Stimulated activated CD8-positive, alpha-beta memory T cell treated with anti-CD3 and anti-CD28 coated beads, Interleukin-4, amount 100 ng/mL, for 4 hours (primary cell): ENCODE measurements around the gene NEDD9.

Experiments used
- DNase-seq, 2 donors: peaks; one replicate each; pipeline ENCODE4 v3.0.0-alpha.2; 2020; ENCODE audit warnings: low read depth in 2 of 2, low spot score in 1 of 2

Gene NEDD9

DNA sequence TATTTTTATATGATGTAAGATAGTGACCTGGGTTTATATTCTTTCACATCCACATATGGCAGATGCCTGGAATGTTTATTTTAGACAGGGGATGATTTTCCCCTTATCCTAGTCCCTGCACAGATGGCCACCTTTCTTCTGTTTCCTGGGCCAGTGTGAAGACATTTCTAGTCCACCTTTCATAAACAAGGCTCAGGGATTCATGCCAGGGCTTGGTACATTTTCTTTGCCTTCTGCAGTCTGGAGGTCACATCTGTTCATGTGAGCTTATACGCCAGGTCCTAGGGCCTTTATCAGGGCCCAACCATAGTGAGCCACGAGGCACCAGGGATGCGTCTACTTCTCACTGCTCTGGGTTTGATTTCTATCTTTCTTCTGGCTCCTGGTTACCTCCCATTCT, 82.9 kb downstream of the NEDD9 start:
- no peak for DNase-seq

DNA sequence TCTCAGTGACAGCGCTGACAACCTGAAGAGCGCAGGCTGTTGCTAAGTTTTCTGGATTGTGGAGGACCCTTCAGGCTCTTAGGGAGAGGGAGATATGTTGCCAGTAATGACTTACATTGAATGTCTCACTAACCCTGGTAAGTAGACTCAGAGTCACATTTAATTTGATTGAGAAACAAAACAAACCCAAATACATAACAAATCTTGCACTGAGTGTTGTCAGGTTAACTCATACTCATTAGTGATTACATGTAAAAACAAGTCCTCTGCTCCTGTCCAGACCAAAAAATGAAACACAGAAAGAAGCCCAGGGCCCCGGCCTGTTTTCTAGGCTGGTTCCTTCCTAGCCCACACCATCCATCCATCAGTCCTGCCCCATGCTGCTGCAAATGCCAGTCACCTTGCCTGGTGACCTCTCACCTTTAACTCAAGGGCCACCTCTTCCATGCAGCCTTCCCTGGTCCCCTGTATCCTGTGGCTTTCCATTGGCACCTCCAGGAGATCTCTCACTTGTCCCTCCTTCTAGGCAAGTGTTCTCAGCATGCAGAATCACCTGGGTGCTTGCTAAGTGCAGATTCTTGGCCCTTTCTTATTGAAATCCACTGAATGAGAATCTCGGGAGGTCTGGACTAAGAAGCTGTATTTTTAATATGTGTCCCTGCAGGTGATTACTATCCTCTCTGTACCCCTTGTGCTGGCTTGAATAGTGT, 86.2 kb downstream of the NEDD9 start:
- no peak for DNase-seq

DNA sequence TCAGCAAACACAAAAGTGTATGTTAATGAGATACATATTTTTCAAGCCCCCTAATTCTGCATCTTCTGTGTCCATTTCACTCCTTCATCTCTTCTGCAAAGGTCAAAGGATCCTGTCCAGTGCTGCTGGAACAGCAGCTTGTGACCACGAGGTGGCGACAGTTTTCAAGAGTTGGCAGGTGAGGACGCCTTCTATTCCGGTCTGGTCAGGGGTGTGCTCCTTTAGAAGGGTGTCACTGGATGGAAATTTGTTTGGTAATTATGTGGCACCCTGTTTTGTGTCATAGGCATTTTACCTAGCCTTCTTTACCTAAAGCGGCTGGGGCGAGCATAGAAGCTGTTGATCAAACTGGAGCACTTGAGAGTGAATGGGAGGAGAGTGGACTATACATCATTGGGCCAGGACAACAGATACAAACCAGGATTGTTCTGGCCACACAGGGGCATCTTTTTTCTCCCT, 88.0 kb downstream of the NEDD9 start:
- peak; percentile 30 to 42 for DNase-seq

DNA sequence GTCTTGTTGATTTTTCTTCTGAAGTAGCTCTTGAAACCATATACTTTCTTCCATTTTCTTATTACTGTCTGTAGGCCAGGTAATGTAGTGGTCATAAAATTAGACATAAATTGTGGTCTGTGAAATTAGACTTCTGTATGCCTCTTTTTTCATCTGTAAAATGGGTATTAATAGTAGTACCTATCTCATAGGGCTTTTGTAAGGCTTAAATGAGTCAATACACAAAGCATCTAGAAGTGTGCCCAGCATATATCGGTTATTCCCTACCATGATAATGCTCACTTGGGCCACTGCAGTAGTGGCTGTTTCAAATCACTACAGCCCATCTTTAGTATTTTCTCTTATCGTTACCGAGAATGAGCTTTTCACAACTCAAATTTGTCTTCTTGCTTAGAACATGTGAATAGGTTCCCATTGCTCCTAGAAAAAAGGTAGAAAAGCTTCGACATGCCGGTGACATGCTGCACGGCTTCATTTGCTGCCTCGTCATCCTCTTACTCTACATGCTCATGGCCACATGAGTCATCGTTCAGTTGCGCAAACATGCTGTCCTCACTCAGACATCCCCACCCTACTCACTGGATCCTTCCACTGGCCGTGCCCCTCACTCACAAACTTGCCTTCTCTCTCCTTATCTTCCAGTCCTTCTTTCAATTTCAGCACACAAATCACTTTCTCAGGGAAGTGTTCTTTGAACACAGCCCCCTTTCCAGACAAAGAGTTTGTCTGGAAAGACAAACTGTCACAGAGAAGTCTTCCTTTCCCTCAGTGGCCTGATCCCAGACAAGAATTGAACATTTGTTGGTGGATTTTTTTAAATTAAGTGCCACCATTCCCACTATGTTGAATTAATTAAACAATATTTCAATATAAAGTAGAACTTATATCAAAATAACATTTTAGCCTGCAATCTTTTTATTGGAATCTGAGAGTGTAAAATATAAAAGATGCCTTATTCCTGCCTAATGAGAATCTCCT, 88.8 kb downstream of the NEDD9 start:
- no peak for DNase-seq

DNA sequence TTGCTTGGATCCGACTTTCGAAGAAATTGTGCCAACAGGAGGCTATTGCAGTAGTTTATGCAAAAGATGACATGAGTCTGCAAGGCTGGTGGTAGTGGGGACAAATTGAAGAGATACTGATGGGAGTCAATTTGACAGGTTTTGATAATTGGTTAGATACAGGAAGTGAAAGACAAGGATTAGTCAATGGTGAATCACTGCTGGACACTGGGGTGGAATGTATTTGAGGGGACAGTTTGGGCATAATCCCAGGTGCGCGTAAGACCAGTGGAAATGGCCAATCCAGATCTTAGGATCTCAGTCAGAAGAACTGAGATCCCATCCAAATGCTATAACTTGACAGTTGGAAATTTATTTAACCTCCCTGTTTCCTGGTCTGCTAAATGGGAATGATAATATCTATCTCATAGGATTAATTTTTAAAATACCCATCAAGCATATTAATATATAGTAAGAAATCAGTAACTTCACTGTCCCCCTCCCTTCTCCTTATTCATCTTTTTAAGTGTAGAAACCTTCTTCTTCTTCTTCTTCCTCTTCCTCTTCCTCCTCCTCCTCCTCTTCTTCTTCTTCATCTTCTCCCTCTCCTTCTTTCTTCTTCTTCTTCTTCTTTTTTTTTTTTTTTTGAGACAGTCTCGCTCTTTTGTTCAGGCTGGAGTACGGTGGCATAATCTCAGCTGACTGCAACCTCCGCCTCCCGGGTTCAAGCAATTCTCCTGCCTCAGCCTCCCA, 90.0 kb downstream of the NEDD9 start:
- no peak for DNase-seq

DNA sequence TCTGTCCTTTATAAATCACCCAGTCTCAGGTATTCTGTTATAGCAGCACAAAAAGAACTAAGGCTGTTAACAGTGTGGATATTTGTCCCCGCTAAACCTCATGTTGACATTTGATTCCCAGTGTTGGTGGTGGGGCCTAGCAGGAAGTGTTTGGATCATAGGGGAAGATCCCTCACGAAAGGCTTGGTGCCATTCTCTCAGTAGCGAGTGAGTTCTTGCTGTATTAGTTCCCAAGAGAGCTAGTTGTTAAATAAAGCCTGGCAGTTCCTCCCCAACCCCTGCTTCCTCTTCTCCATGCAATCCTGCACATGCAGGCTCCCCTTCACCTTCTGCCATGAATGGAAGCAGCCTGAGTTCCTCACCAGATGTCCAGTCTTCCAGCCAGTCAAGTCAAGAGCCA, 91.2 kb downstream of the NEDD9 start:
- no peak for DNase-seq

DNA sequence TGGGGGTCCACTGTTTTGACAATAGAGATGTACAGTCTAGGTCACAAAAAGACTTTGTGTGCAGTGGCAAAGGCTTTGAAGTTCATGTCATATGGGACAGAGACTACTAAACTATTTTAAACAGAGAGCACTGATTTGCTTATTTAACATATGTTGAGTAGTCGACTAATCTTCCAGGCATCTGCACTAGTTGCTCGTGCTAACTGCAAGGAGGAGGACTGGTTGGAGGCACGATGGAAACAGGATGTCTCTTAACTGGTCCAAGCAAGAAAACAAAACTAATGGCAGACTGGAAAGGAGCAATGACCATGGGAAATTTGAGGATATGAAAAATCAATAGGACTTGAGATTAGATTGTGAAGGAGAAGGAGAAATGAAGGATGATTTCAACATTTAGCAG, 92.4 kb downstream of the NEDD9 start:
- no peak for DNase-seq

DNA sequence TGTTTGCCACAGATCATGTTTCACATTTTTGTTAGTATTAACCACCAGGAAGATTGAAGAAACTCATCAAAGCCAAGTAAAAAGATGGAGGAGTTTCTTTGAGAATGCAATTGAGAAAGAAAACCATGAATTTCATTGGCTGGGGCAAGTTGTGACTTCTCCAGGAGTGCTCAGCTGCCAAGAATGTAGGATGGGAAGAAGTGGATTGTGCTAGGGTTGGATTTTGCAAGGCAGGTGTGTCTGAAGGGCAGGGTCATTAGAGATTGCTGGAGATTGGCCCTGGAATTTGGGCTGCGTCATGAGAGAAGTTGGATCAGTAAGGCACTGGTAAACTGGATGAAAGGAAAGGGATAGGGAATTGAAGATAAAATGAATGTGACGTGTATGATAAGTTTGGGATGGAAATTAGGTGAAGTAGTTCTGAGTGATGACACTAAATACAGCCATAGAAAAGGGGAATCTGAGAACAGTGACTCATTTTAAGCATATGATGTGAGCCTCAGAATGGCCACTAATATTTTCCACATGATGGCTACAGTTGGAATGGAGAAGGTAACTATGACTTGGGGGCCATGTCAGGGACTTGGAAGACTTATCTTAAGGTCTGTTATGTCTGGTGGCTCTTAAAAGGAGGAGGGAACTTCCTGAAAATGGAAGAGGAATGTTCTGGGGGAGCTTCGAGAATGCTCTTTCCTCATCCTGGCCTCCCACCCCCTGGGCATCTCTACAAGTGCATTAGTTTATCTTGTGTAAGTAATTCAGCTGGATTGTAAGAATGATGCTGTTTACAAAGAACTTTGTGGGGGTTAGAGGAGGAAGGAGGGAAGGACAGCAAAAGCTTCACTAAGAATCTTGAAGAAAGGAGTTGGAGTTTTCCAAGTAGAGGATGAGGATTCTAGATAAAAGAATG, 93.2 kb downstream of the NEDD9 start:
- no peak for DNase-seq

DNA sequence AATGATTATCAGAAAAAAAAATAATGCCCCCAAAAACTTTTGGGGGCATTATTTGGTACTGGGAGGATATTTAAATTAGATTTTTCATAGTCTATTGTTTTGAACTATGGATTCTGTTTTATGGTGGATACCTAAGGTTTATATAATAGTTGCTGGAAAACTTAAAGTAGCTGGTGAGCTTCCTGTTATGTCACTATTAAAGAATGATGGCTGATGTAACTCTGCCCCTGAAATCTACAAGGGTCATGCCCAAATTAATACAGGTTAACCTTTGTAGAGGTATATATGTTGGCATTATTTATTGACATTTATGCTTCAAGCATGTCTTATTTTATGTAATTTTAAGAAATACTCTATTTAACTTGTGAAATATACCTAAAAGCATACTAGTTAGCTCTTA, 95.7 kb downstream of the NEDD9 start:
- no peak for DNase-seq
